WTC11 (cell line): ENCODE results near the gene EPHA1. TPM values are rescaled to one million over a fixed set of nuclear protein-coding genes. Genes with fewer than 3 reads are reported as not detected.
A peak's percentile ranks its signal among the peaks of the same experiment; 100 is the strongest.

Experiments
- ARID4B ChIP-seq: sonication (generic); formaldehyde crosslinking; IDR thresholded peaks from 2 replicates; pipeline ENCODE4 v1.8.0; 2023; ENCODE audit warnings: missing genetic modification reagents, mild to moderate bottlenecking, borderline replicate concordance
- ATF3 ChIP-seq: sonication (generic); formaldehyde crosslinking; conservative IDR thresholded peaks from 2 replicates; pipeline ENCODE4 v1.8.1; 2022; ENCODE audit warnings: mild to moderate bottlenecking, missing genetic modification reagents
- ATF6 ChIP-seq: sonication (generic); formaldehyde crosslinking; IDR thresholded peaks from 2 replicates; pipeline ENCODE4 v1.8.1; 2023; ENCODE audit warnings: mild to moderate bottlenecking, missing genetic modification reagents
- CREB1 ChIP-seq: sonication (generic); formaldehyde crosslinking; IDR thresholded peaks from 2 replicates; pipeline ENCODE4 v1.8.0; 2023; ENCODE audit warnings: mild to moderate bottlenecking, missing genetic modification reagents
- CREM ChIP-seq: sonication (generic); formaldehyde crosslinking; IDR thresholded peaks from 2 replicates; pipeline ENCODE4 v1.8.1; 2022; ENCODE audit warnings: mild to moderate bottlenecking, missing genetic modification reagents, moderate library complexity
- E2F5 ChIP-seq: sonication (generic); formaldehyde crosslinking; IDR thresholded peaks from 2 replicates; pipeline ENCODE4 v1.8.1; 2022; ENCODE audit warnings: mild to moderate bottlenecking, moderate library complexity, missing genetic modification reagents
- EMX1 ChIP-seq: fragments of 250-450 bp; sonication (Bioruptor Pico); IDR thresholded peaks from 2 replicates; pipeline ENCODE4 v1.8.0; 2021; ENCODE audit warnings: mild to moderate bottlenecking
- ESRRA ChIP-seq: sonication (generic); formaldehyde crosslinking; IDR thresholded peaks from 2 replicates; pipeline ENCODE4 v1.8.1; 2022; ENCODE audit warnings: mild to moderate bottlenecking, missing genetic modification reagents, borderline replicate concordance
- FOXJ3 ChIP-seq: sonication (generic); formaldehyde crosslinking; IDR thresholded peaks from 2 replicates; pipeline ENCODE4 v1.9.0; 2021; ENCODE audit warnings: missing genetic modification reagents, mild to moderate bottlenecking, borderline replicate concordance
- GRHL2 ChIP-seq: fragments of 250-450 bp; sonication (Bioruptor Pico); IDR thresholded peaks from 2 replicates; pipeline ENCODE4 v1.8.0; 2022; ENCODE audit warnings: mild to moderate bottlenecking, moderate library complexity; ENCODE audit not compliant: insufficient replicate concordance, severe bottlenecking
- HMGXB4 ChIP-seq: sonication (generic); formaldehyde crosslinking; IDR thresholded peaks from 2 replicates; pipeline ENCODE4 v1.8.1; 2023; ENCODE audit warnings: mild to moderate bottlenecking, moderate library complexity, missing genetic modification reagents
- IRF1 ChIP-seq: sonication (generic); formaldehyde crosslinking; IDR thresholded peaks from 2 replicates; pipeline ENCODE4 v1.8.0; 2023; ENCODE audit warnings: missing genetic modification reagents
- MYBL2 ChIP-seq: sonication (generic); formaldehyde crosslinking; IDR thresholded peaks from 2 replicates; pipeline ENCODE4 v1.8.1; 2023; ENCODE audit warnings: mild to moderate bottlenecking, moderate library complexity, missing genetic modification reagents
- NFATC4 ChIP-seq: fragments of 250-450 bp; sonication (Bioruptor Pico); IDR thresholded peaks from 2 replicates; pipeline ENCODE4 v1.9.0; 2021; ENCODE audit warnings: mild to moderate bottlenecking
- PRDM15 ChIP-seq: sonication (generic); formaldehyde crosslinking; IDR thresholded peaks from 2 replicates; pipeline ENCODE4 v1.8.0; 2022; ENCODE audit warnings: missing genetic modification reagents
- RORB ChIP-seq: fragments of 250-450 bp; sonication (Bioruptor Pico); IDR thresholded peaks from 2 replicates; pipeline ENCODE4 v1.9.0; 2021; ENCODE audit warnings: mild to moderate bottlenecking
- TEAD1 ChIP-seq: sonication (generic); formaldehyde crosslinking; IDR thresholded peaks from 2 replicates; pipeline ENCODE4 v1.8.0; 2022; ENCODE audit warnings: mild to moderate bottlenecking, missing genetic modification reagents
- TEAD4 ChIP-seq: sonication (generic); formaldehyde crosslinking; IDR thresholded peaks from 2 replicates; pipeline ENCODE4 v1.8.0; 2022; ENCODE audit warnings: mild to moderate bottlenecking, missing genetic modification reagents
- ZBTB43 ChIP-seq: sonication (generic); formaldehyde crosslinking; IDR thresholded peaks from 2 replicates; pipeline ENCODE4 v1.8.1; 2023; ENCODE audit warnings: mild to moderate bottlenecking, missing genetic modification reagents
- ZNF121 ChIP-seq: sonication (generic); formaldehyde crosslinking; IDR thresholded peaks from 2 replicates; pipeline ENCODE4 v1.8.0; 2023; ENCODE audit warnings: missing genetic modification reagents
- ZNF416 ChIP-seq: fragments of 250-450 bp; sonication (Bioruptor Pico); IDR thresholded peaks from 2 replicates; pipeline ENCODE4 v1.9.0; 2021; ENCODE audit warnings: mild to moderate bottlenecking, inconsistent platforms
- ZNF671 ChIP-seq: fragments of 250-450 bp; sonication (Bioruptor Pico); IDR thresholded peaks from 2 replicates; pipeline ENCODE4 v1.8.0; 2021; ENCODE audit warnings: mild to moderate bottlenecking
- total RNA-seq: library from RNA; stranded (reverse); gene quantifications from 3 replicates; pipeline ENCODE4 v1.2.3, GENCODE V29; 2021

Gene EPHA1
- total RNA-seq, 1 experiment from 2014 or later: 203 TPM

GRCh38 chr7:143345428-143345900 lies 63.2 kb downstream of the EPHA1 start (continued):
- TF ChIP-seq ARID4B (CRISPR knock-in tag) (no peak), ZNF416 (CRISPR knock-in tag) (no peak), RORB (CRISPR knock-in tag) (no peak), CREM (no peak), FOXJ3 (CRISPR knock-in tag) (no peak), ZBTB43 (CRISPR knock-in tag) (0 out of 2 replicates have a peak, but pooled peaks have one; percentile 25), E2F5 (CRISPR knock-in tag) (0 out of 2 replicates have a peak, but pooled peaks have one; percentile 38), TEAD1 (0 out of 2 replicates have a peak, but pooled peaks have one; percentile 29), PRDM15 (CRISPR knock-in tag) (peak; percentile 90), EMX1 (CRISPR knock-in tag) (no peak), HMGXB4 (peak; percentile 80), TEAD4 (no peak), NFATC4 (CRISPR knock-in tag) (no peak), GRHL2 (CRISPR knock-in tag) (no peak), ZNF671 (no peak), MYBL2 (CRISPR knock-in tag) (no peak), ESRRA (no peak; the same call in 1 of the 2 replicates), ATF3 (CRISPR knock-in tag) (no peak), CREB1 (CRISPR knock-in tag) (no peak), ZNF121 (CRISPR knock-in tag) (no peak), IRF1 (CRISPR knock-in tag) (no peak), ATF6 (CRISPR knock-in tag) (no peak)
